OCI-LY7 (cell line): ENCODE data around the gene KRT3.

Experiments
- EZH2phosphoT487 ChIP-seq: fragments of 200-600 bp; sonication (generic); IDR thresholded peaks from 2 replicates; pipeline ENCODE4 v1.6.1; 2018; ENCODE audit warnings: low read depth, borderline replicate concordance, mild to moderate bottlenecking, mixed run types, antibody characterized with exemption, low read length, moderate library complexity, mixed read lengths
- TF ChIP-seq, protein P1 (sequence below): fragments of 200-600 bp; sonication (generic); conservative IDR thresholded peaks from 2 replicates; pipeline ENCODE4 v1.5.1; 2014; ENCODE audit warnings: mild to moderate bottlenecking, antibody characterized with exemption, low read length, moderate library complexity, mixed read lengths

DNA sequence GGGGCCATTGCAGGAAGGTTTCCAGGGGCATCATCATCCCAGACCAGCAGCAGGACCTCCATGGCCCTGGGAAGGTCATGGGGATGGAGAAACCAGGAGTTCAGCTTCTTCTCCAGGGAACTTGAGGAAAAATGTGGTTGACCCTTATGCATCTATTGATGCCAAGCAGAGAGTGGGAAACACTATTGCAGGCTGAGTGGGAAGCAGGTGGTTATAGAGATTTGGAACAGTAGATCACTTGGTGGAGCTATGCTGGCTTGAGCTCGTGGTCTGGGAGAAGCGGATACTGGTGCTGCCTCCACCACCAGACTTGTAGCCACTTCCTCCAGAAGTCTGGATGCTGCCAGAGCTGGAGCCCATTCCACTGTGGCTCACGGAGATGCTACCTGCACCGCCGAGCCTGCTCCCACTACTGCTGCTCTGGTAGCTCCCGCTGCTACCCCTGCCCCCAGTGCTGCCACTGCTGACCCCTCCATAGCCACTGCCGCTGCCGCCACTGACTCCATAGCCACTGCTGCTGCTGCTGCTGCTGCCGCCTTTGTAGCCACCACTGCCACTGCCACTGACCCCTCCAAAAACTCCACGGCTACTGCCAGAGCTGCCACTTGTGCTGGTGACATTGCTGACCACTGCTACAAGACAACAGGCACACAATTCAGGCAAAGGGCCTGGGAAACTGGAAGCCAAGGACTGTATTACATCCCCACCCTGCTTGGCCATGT, 27.3 kb downstream of the KRT3 start:
- TF ChIP-seq, protein P1, sequence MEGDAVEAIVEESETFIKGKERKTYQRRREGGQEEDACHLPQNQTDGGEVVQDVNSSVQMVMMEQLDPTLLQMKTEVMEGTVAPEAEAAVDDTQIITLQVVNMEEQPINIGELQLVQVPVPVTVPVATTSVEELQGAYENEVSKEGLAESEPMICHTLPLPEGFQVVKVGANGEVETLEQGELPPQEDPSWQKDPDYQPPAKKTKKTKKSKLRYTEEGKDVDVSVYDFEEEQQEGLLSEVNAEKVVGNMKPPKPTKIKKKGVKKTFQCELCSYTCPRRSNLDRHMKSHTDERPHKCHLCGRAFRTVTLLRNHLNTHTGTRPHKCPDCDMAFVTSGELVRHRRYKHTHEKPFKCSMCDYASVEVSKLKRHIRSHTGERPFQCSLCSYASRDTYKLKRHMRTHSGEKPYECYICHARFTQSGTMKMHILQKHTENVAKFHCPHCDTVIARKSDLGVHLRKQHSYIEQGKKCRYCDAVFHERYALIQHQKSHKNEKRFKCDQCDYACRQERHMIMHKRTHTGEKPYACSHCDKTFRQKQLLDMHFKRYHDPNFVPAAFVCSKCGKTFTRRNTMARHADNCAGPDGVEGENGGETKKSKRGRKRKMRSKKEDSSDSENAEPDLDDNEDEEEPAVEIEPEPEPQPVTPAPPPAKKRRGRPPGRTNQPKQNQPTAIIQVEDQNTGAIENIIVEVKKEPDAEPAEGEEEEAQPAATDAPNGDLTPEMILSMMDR, result no peak
- no peak for TF ChIP-seq EZH2phosphoT487
